NCI-H748 treated with DMSO at 0.1 percent for 48 hours (cell line): ENCODE results near the gene HGS.
A peak's percentile ranks its signal among the peaks of the same experiment; 100 is the strongest.

Source experiments
- DNase-seq: peaks from one replicate; lab custom pipeline; 2025; lab: John Stamatoyannopoulos, UW

The HGS gene

DNA sequence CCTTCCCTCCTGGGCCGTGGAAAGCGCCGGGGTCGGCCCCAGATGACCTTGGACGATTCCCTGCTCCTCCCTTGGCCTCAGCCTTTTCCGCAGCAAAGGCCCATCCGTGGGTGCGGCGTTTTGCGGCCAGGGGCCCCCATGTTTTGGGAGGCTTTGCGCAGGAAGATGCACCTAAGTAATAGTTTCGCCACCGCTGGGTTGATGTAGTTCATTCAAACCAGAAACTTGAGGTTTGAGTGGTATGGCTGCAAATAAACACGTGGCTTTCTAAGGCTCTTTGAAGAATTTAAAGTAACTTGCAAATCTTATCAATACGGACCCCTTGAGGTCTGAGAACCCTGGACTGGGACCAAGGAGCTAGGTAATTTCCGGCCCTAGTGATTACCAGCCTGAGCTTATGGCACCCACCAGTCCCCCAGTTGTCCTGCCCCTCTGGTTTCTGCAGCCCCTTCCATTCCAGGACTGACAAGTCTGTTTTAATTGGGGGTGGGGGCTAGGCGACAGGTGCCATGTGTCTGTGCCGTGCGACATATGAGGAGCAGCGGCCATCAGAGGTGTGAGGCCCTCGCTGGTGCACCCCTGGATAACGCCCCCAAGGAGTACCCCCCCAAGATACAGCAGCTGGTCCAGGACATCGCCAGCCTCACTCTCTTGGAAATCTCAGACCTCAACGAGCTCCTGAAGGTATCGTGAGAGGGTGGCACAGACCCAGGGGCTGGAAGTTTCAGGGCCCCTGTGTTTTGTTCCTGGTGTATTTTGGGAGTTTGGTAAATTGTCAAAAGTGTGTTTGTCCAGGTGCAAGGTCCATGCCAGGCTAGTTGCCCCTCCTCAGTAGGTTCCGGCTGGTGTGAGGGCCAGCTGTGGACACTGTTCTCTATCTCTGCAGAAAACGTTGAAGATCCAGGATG is 20.2 kb downstream of the HGS start:
- no peak for DNase-seq

DNA sequence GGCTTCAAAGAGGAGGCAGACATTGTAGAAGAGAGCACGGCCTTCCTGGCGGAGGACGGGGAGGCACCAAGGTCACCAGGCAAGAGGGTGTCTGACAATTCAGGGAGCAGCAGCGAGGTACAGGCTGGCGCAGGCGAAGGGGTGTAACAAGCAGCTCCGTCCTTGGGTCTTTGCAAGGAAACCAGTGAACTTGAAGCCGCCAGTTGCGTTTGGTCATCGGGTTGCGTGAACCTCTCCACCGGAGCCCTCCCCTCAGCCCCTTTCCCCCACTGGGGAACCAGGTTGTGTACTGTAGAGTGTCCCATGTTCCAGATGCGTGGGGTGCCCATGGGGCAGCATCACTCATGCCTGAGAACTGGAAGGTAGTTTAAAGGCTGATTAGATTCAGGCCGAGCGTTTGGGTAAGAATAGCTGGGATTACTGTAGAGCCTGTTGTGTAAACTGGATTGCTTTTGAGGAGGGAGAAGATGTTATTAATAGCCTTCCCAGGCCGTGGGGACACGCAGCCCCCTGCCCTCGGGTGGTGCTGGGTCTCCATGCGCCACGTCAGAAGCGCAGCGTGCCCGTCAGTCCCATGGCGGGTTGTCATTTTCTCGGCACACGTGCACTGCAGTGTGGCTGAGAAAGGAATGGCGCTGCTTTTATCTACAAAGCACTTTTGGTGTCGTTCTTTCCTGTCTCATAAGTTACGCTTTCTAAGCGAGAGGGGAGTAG is 21.9 kb downstream of the HGS start:
- DNase-seq = no peak

DNA sequence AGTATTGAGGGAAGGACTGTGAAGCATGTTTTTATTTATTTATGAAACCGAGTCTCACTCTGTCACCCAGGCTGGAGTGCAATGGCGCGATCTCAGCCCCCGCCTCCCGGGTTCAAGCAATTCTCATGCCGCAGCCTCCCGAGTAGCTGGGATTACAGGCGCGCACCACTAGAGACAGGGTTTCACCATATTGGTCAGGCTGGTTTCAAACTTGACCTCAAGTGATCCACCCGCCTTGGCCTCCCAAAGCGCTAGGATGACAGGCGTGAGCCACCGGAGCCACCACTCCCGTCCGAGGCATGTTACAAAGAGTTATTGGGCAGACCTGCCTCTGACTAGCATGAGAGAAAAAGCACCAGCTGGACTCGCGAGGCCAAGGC is 22.4 kb downstream of the HGS start:
- no peak for DNase-seq

DNA sequence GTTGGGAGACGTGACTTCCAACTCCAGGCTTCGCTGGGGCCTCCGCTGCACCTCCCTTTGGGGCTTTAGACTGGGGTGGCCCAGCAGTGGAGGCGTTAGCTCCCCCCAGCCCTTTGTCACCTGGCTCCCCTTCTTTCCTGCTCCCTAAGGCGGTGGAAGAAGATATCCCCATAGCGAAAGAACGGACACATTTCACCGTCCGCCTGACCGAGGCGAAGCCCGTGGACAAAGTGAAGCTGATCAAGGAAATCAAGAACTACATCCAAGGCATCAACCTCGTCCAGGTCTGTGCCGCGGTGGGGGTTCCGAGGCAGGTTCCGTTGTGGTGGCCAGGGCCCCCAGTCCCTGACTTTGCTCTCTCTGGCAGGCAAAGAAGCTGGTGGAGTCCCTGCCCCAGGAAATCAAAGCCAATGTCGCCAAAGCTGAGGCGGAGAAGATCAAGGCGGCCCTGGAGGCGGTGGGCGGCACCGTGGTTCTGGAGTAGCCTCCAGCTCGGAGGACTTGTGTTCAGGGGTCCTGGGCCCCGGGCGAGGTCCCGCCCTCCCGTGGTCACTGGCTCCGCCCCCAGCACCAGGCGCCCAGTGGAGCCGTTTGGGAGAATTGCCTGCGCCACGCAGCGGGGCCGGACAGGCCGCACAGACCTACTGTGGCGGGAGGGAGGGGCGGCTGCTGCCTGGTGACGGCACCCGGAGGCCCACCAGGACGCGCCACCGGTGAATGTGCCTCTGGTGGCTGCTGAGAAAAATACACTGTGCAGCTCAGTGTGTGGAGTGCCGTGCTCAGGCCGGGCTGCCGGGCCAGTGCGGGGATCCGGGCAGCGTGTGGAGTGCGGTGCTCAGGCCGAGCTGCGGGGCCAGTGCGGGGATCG is 23.2 kb downstream of the HGS start:
- DNase-seq = no peak

DNA sequence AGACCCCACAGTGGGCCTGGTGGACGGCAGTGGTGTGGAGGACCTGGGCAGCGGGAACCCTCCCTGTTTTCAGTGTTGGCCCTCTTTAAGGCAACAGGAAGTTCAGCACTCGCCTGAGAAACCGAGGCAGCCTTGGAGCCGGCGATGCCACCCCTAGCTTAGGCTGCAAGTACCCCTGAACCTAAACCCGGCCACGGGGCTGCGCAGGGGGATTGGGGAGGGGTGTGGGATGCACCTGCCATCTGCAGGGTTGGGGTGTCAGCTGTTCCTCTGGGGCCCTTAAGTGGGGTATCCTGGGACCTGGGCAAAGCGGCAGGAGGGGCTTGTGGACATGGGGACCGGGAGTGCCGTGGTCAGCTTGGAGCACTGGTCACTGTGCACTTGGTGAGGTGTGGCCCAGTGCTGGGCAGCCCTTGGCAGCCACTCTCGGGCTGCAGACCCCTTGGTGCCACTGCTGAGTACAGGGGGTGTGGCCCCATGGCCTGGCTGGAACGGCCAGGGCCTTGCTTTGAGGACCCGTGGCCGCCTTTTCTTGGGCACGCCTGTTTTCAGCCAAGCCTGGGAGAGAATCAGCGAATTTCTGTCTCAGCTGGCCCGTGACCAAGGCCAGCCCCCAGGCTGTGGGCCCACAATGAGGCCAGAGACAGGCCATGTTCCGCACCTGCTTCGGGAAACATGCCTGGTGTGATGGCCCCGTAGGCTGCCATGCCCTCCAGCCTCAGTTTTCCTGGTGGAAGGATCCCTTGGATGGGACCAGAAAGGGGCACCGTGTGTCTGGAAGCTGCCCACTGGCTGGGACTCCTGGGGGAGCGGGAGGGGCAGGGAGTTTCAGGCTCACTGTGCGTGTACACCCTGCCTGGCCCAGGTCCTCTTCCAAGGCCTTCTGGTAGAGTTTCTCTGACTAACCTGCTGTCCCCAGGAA is 24.2 kb downstream of the HGS start:
- no peak for DNase-seq

DNA sequence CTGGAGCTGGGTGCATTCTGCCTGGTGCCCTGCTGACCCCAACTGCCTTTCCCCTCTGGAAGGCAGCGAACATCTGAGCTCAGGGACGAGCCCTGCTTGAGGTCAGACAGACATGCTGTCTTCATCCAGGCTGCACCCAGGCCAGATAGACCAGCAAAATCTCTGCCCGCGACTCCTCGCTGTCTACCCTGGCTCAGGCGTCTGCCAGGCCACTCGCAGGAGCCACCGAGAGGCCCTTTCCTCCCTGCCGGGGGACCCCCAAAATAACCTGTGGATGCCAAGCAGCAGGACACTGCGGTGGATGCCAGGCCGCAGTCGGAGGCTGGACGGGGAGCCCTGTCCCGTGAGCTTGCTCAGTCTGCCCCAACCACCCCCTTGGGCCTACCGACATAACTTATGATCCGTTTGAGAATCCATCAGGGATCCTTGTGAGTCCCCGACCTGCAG is 25.0 kb downstream of the HGS start:
- DNase-seq = no peak

DNA sequence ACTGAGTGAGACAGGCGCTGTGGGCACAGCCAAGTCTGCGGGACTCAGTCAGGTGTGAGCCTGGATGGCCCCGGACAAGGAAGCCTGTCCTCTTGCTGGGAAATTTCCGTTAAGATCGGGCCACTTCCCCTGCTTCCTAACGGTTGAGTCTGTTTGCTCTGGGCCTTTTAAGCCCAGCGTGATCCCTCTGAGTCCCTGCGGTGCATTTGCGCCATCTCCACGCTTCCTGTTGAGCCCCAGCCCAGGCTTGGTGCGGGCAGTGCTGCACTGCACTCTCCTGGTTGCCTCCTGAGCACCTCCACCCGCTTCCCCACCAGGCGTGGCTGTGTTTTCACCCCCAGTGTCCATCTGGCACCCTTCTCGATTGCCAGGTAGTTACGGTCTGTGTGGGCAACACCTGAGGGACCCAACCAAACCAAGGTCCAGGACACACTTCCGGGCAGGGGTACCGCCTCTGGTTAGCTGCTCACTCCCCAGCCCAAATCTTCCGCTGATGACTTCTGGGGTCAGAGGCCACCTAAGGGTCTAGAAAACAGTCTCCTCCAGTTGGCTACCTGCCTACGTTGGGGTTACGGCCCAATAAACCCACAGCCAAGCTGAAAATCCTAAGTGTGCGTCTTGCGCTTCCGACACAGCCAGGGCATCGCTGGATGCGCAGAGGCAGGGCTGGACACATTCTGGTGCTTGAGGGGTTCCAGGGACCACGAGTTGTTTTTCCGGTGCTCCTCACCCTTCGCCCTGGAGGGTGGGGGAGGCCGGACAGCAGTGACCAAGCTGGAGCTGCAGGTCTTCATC is 26.9 kb downstream of the HGS start:
- peak; percentile 50 for DNase-seq

DNA sequence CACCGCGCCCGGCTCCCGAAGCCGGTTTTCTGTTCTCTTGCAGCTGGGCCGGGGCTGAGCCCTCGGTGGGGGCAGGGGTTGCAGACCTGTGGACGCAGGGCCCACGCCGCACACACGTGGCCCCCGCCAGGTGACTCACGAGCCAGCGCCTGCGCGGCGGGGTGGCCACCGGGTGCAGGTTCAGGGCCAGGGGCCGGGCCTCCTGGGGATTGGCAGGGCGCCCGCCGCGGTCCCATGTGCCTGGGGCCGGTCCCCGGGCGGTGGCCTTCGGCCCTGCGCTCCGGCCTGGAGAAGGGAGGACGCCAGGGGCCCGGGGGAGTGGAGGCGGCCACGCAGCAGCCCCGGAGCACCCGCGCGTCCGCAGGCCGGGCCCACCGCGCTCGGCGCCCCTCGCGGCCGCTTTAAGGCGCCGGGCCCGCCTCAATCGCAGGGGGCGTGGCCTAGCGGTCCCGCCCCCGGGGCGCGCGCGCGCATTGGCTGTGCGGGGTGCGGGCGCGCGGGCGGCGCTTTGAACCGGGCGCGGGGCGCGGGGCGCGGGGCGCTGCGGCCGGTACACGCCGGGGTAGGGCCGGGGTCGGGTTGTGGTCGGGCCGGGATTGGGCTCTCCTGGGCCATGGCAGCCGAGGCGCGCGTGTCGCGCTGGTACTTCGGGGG is 28.1 kb downstream of the HGS start, which contains the start of gene SLC25A10:
Gene SLC25A10 (plus strand): TSS at position 471 of the 654 bp plus-strand sequence. CDS start 143 bp downstream, at position 614.
- peak; percentile 28 for DNase-seq

DNA sequence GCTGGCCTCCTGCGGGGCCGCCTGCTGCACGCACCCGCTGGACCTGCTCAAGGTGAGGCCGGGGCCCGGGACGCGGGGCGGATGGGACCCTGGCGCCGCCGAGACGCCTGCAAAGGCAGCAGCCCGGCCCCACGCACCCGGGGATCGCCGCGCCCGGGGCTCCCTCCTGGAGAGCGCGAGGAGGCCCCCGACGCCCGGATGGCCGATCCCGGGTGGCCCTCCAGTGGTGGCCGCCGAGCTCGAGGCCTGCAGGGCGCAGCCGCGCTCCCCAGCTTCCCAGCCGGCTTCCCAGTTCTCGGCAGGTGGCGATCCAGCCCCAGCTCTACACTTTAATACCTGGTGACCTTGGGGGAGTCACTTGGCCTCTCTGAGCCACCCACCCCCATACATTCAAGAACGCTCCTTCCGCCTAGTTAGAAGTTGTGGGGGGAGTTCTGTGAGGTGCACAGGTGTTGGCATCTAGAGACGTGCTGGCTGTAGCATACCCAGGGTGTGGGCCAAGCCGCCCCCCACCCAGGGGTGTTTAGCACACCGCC is 28.7 kb downstream of the HGS start:
- no peak for DNase-seq

DNA sequence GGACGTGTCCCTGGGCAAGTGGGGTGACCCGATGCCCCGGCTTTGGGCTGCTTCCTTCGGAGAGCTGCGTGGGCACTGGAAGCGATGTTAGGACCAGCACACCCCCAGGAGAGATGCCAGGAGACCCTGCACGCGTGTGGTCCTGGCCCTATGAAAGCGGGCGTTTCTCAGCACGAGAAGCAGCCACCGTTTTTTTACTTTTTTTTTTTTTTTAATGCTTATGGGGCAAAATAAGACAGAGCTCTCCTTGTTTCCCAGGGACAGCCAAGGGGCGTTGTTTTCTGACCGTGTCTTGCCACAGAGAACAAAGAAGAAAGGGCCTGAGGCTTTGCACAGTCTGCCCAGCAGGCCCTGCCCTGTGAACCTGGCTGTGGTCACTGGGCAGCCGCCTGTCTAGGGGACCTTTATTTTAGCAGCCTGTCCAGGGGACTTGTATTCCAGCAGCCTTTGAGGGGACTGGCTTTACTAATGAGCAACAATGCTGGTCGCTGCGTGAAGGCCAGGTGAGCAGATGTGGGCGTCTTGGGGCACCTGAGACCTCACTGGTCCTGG is 29.3 kb downstream of the HGS start:
- no peak for DNase-seq

DNA sequence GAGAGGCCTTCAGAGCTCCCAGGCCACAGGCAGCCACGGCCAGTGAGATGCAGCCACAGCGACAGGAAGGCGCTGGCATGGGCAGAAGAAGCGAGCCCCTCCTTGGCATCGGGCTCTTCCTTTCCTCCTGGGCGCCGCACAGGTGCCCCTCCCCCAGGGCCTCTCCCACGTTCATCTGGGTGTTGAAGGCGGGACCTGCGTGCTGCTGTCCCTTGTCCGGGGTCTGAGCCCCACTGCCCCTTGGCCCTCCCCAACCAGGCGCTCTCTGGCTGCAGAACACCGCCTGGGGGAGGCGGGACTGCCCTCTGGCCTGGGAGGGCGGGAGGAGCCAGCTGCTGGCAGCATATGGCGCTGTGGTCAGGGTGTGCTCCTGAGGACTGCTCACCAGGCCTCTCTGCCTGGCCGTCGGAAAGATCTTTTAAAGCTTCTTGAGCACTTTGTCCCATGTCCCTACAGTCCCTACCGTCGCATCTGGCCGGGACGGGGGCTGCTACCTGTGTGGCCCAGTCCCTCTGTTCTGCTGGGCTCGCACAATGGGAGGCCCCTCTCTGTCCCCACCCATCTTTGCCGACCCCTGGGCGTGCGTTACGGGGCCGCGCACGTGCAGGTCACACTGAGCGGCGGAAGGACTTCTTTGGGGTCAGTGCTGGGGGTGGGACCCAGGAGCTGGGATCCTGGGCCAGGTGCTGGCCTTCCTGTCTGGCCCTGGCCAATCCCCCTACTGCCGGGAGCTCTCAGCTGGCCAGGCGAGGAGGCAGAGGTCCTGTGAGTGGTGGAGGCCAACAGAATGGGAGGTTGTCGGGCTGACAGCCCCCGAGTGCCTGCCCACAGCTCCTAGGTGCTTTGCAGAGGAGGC is 30.0 kb downstream of the HGS start:
- no peak for DNase-seq

DNA sequence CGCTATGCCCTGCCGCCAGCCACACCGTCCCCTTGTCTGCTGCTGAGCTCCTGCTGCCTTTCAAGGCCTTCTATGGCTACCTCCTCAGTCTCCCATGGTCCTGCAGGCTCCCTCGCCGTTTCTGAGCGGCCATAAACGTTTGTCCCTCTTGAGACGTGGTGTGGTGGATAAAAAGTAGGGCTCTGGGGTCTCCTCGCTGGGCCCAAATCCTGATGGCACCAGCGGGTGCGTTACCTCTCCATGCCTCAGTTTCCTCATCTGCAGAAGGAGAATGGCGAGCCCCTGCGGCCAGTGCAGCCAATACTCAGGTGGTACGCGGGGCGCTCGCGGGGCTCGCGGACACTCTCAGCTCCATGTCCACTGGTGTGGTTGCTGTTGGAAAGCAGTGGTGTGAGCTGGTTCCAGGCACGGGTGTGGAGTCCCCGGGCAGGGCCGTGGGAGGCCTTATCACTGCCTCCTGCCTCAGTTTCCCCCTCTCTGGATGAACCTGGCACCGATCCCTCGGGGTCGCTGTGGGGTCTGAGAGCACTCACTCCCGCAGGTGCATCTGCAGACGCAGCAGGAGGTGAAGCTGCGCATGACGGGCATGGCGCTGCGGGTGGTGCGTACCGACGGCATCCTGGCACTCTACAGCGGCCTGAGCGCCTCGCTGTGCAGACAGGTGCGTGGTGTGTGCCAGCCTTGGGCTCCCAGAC is 30.7 kb downstream of the HGS start:
- DNase-seq = no peak

DNA sequence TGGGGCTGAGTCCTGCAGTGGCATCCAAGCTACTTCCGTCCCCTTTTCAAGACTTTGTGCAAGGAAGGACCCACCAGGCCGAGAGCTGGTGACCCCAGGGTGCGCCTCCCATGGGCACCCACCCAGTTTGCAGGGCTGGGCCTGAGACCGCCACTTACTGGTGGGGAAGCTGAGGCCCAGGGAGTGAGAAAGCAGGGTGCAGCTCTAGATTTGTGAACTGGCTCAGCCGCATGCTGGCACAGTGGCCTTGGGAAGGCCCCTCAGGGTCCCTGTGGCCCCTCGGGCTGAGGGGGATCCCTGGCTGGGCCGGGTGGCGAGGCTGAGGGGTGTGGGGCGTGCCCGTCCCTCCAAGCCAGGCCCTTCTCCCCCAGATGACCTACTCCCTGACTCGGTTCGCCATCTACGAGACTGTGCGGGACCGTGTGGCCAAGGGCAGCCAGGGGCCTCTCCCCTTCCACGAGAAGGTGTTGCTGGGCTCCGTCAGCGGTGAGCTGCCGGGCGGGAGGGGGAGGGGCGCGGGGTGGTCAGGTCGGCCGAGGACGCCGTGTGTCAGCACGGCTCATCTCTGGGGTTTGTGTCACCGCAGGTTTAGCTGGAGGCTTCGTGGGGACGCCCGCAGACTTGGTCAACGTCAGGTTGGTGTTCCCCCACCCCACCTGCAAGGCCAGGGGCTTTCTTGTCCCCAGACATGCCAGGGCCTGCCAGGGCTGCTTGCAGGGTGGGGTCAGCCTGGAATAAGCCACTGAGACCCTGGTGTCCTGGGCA is 31.5 kb downstream of the HGS start:
- DNase-seq = no peak

DNA sequence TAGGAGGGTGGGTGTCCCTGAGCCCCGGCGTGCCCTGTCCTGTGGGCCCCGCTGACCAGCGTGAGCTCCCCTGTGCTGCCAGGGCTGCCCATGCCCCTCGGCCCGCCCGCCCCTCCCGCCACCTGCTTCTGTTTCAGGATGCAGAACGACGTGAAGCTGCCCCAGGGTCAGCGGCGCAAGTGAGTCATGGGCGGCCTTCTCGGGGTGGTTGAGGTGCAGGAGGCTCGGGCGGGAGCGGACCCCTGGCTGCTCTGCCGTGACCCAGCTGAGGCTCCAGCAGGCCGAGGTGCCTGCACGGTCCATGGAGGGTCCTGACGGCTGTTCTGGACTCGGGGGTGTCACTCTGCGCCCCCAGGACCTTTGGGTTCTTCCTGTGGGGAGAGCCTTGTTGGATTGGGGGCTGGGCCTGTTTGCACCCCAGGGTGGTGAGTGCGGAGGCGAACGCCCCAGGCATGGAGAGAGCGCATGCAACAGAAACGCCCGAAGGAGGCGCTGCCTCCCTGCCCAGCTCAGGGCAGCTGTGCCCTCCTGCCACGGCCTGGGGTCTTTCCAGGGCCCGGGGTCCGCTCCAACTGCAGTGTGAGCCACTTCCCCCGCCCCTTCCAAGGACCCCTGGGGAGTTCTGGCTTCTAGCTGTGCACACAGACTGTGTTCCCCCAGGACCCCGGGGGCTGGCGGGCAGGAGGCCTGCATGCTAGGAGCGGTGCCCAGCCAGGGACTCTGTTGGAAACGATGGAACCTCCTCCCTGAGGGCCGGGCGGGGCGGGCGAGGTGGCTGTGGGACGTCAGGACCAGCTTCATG is 32.3 kb downstream of the HGS start:
- no peak for DNase-seq

DNA sequence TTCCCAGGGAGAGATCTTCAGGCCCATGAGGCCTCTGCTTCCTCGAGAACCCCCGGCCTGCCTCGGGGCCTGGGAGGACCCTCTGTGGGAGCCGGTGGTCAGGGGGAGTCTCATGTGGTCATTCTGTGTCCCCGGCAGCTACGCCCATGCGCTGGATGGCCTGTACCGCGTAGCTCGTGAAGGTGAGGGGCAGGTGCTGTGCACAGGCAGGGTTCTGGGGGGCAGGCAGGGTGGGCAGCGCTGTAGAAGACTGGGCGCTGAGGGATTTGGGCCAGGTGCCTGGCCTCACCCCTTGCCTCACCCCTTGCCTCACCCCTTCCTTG is 32.8 kb downstream of the HGS start:
- DNase-seq = no peak
